ENCODE measurements around the gene SLC35F6. TPM values are rescaled to one million over a fixed set of nuclear protein-coding genes. Genes with fewer than 3 reads are reported as not detected.
A peak's percentile ranks its signal among the peaks of the same experiment; 100 is the strongest.

SLC35F6 gene
- total and polyA plus RNA-seq, 9 of the 15 experiments (the other 6 are each of a cell fraction or from before 2014, with no cell fraction given), result 11.9 to 47.3 (median 22.5) TPM

- Histone ChIP-seq H2AFZ (ENCODE audit: low read depth, low read length) (peak overlapping the region; percentile 33; the same call in 1 of the 2 replicates), H3K4me3 (no peak overlapping the region), H3K9ac (ENCODE audit: insufficient read depth in 1 of 2, low read depth in 2 of 2, low read length in 2 of 2) (peak overlapping the region in 1 of 2 experiments; percentile 39; a peak in 1 of 4 replicates), H4K20me1 (replicated peaks; ENCODE audit: control insufficient read depth, insufficient read depth, low read length) (no peaks in the 10 kb centered on the region), H3K36me3 (ENCODE audit: control insufficient read depth, insufficient read depth, low read length) (no peaks in the 10 kb centered on the region), H3K27ac (ENCODE audit: extremely low read depth, low read depth, low read length) (no peak overlapping the region), H3K4me2 (ENCODE audit: insufficient read depth, low read length) (no peak overlapping the region), H3K4me1 (replicated peaks in 1 of 2; ENCODE audit: control insufficient read depth in 2 of 2, insufficient read depth in 2 of 2, low read length in 2 of 2) (peaks cover 15 to 36% of the 10 kb centered on the region in 2 experiments), H3K9me1 (ENCODE audit: control insufficient read depth, insufficient read depth, low read length) (no peaks in the 10 kb centered on the region), H3K27me3 (ENCODE audit: control insufficient read depth in 2 of 2, insufficient read depth in 2 of 2, low read length in 2 of 2) (no peaks in the 10 kb centered on the region), H3K9me3 (replicated peaks; ENCODE audit: control insufficient read depth, insufficient read depth, low read depth, low read length) (no peaks in the 10 kb centered on the region), H3K79me2 (ENCODE audit: control insufficient read depth, insufficient read depth, low read length) (no peaks in the 10 kb centered on the region)
- no TSS peak for BruUV-seq (replicated peaks)
- CTCF ChIA-PET (ENCODE audit: low intra/inter-chr PET ratio), result no interaction called here
- intact Hi-C loops (cut with micrococcal nuclease) (no loop called here), in situ Hi-C loops (cut with MboI) (no loop called here)
- DNase-seq (ENCODE audit: extremely low read depth in 1 of 4, low spot score in 3 of 4) (no peak), ATAC-seq (no peak), FAIRE-seq (no peak)
- TF ChIP-seq ZNF3 (CRISPR knock-in tag; IDR thresholded peaks at IDR 0.05) (no peak), SRSF7 (optimal IDR thresholded peaks at IDR 0.05; ENCODE audit: low read depth, low read length) (no peak), HMG20A (CRISPR knock-in tag; conservative IDR thresholded peaks at IDR 0.05) (no peak), BCOR (IDR thresholded peaks at IDR 0.05) (no peak), TAF9B (IDR thresholded peaks at IDR 0.05; ENCODE audit: partially characterized antibody) (no peak), SMAD1 (IDR thresholded peaks at IDR 0.05; ENCODE audit: low read depth, low read length, partially characterized antibody) (no peak), ZNF347 (CRISPR knock-in tag; IDR thresholded peaks at IDR 0.05; ENCODE audit: low read depth) (no peak), HDAC8 (tag; IDR thresholded peaks at IDR 0.05) (no peak), COPS2 (conservative IDR thresholded peaks at IDR 0.05) (no peak), ZNF75A (CRISPR knock-in tag; IDR thresholded peaks at IDR 0.05) (no peak), ETV6 (IDR thresholded peaks at IDR 0.05; ENCODE audit: borderline replicate concordance in 1 of 2, low read depth in 2 of 2, low read length in 1 of 2) (no peak), ETV6 (CRISPR knock-in tag; IDR thresholded peaks at IDR 0.05; ENCODE audit: borderline replicate concordance) (no peak), ZNF324 (CRISPR knock-in tag; IDR thresholded peaks at IDR 0.05) (no peak), U2AF1 (optimal IDR thresholded peaks at IDR 0.05; ENCODE audit: low read depth, low read length) (no peak), NR4A1 (CRISPR knock-in tag; IDR thresholded peaks at IDR 0.05) (no peak), NR4A1 (tag; IDR thresholded peaks at IDR 0.05) (no peak)
- TF ChIP-seq, protein P1, sequence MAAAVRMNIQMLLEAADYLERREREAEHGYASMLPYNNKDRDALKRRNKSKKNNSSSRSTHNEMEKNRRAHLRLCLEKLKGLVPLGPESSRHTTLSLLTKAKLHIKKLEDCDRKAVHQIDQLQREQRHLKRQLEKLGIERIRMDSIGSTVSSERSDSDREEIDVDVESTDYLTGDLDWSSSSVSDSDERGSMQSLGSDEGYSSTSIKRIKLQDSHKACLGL (CRISPR knock-in tag; IDR thresholded peaks at IDR 0.05; ENCODE audit: borderline replicate concordance, poor library complexity, severe bottlenecking), result no peak
- TF ChIP-seq, protein P2, sequence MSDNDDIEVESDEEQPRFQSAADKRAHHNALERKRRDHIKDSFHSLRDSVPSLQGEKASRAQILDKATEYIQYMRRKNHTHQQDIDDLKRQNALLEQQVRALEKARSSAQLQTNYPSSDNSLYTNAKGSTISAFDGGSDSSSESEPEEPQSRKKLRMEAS (CRISPR knock-in tag; IDR thresholded peaks at IDR 0.05), result no peak
- TF ChIP-seq, protein P3, sequence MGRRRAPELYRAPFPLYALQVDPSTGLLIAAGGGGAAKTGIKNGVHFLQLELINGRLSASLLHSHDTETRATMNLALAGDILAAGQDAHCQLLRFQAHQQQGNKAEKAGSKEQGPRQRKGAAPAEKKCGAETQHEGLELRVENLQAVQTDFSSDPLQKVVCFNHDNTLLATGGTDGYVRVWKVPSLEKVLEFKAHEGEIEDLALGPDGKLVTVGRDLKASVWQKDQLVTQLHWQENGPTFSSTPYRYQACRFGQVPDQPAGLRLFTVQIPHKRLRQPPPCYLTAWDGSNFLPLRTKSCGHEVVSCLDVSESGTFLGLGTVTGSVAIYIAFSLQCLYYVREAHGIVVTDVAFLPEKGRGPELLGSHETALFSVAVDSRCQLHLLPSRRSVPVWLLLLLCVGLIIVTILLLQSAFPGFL (CRISPR knock-in tag; IDR thresholded peaks at IDR 0.05), result no peak
- TF ChIP-seq, protein P4, sequence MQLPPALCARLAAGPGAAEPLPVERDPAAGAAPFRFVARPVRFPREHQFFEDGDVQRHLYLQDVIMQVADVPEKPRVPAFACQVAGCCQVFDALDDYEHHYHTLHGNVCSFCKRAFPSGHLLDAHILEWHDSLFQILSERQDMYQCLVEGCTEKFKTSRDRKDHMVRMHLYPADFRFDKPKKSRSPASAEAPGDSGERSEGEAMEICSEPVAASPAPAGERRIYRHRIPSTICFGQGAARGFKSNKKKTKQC (CRISPR knock-in tag; IDR thresholded peaks at IDR 0.05), result no peak
- 63% methylated on average over 10 of the region's 12 CpGs for WGBS (ENCODE audit: insufficient coverage, low coverage, missing lambda C conversion rate)
- POLR2A ChIA-PET, result interaction anchor here (0.6 to 1.0 kb wide), 4 partner anchors 11 to 298 kb away, joined by 3 read pairs; no protein-coding TSS in a partner anchor
Observed at GRCh38 chr2:26721115-26722032, 42.7 kb upstream of the SLC35F6 start.

Data from K562 (cell line).